ENCODE measurements around the gene SLC6A18.

The SLC6A18 gene

GRCh38 chr5:1235379-1235778, 10.2 kb downstream of the SLC6A18 start:
- H3K9me3 ChIP-seq, result no peaks in the 10 kb centered on the region
- no peak overlapping the region for H3K4me3 ChIP-seq (ENCODE audit: low read depth in 1 of 2, low read length in 1 of 2)
- H3K36me3 ChIP-seq, result no peaks in the 10 kb centered on the region
- no peaks in the 10 kb centered on the region for H3K27me3 ChIP-seq
- no peak for TF ChIP-seq CTCF (IDR thresholded peaks at IDR 0.05)
- H3K27ac ChIP-seq, result no peak overlapping the region
- no peaks in the 10 kb centered on the region for H3K4me1 ChIP-seq (ENCODE audit: control insufficient read depth in 1 of 2, insufficient read depth in 1 of 2, low read depth in 1 of 2, low read length in 1 of 2)

GRCh38 chr5:1235838-1236237, 10.7 kb downstream of the SLC6A18 start:
- H3K4me1 ChIP-seq (ENCODE audit: control insufficient read depth in 1 of 2, insufficient read depth in 1 of 2, low read depth in 1 of 2, low read length in 1 of 2), result no peaks in the 10 kb centered on the region
- no peak for TF ChIP-seq CTCF (IDR thresholded peaks at IDR 0.05)
- no peaks in the 10 kb centered on the region for H3K9me3 ChIP-seq
- no peaks in the 10 kb centered on the region for H3K36me3 ChIP-seq
- no peaks in the 10 kb centered on the region for H3K27me3 ChIP-seq
- no peak overlapping the region for H3K27ac ChIP-seq
- no peak overlapping the region for H3K4me3 ChIP-seq (ENCODE audit: low read depth in 1 of 2, low read length in 1 of 2)

GRCh38 chr5:1239505-1240251, 14.5 kb downstream of the SLC6A18 start:
- Histone ChIP-seq H3K4me1 (ENCODE audit: control insufficient read depth in 1 of 2, insufficient read depth in 1 of 2, low read depth in 1 of 2, low read length in 1 of 2) (no peaks in the 10 kb centered on the region), H3K27ac (no peak overlapping the region), H3K36me3 (no peaks in the 10 kb centered on the region), H3K4me3 (ENCODE audit: low read depth in 1 of 2, low read length in 1 of 2) (no peak overlapping the region), H3K27me3 (peaks cover 12% of the 10 kb centered on the region), H3K9me3 (no peaks in the 10 kb centered on the region)
- TF ChIP-seq CTCF (IDR thresholded peaks at IDR 0.05), result no peak

- no peaks in the 10 kb centered on the region for H3K4me1 ChIP-seq (ENCODE audit: control insufficient read depth in 1 of 2, insufficient read depth in 1 of 2, low read depth in 1 of 2, low read length in 1 of 2)
- H3K27ac ChIP-seq, result no peak overlapping the region
- no peaks in the 10 kb centered on the region for H3K9me3 ChIP-seq
- no peak for TF ChIP-seq CTCF (IDR thresholded peaks at IDR 0.05)
- H3K4me3 ChIP-seq (ENCODE audit: low read depth in 1 of 2, low read length in 1 of 2), result no peak overlapping the region
- H3K27me3 ChIP-seq, result peaks cover 22% of the 10 kb centered on the region
- H3K36me3 ChIP-seq, result no peaks in the 10 kb centered on the region
Measured at GRCh38 chr5:1240496-1241260, 15.5 kb downstream of the SLC6A18 start.

GRCh38 chr5:1241509-1242080, 16.4 kb downstream of the SLC6A18 start:
- Histone ChIP-seq H3K4me3 (ENCODE audit: low read depth in 1 of 2, low read length in 1 of 2) (no peak overlapping the region), H3K4me1 (ENCODE audit: control insufficient read depth in 1 of 2, insufficient read depth in 1 of 2, low read depth in 1 of 2, low read length in 1 of 2) (no peaks in the 10 kb centered on the region), H3K27ac (no peak overlapping the region), H3K27me3 (peaks cover 31% of the 10 kb centered on the region), H3K36me3 (no peaks in the 10 kb centered on the region), H3K9me3 (no peaks in the 10 kb centered on the region)
- no peak for TF ChIP-seq CTCF (IDR thresholded peaks at IDR 0.05)
